Neuronal stem cell (in vitro differentiated cells): ENCODE data around the gene GNB2.
A peak's percentile ranks its signal among the peaks of the same experiment; 100 is the strongest.

Experiments used
- DNase-seq: peaks from one replicate; pipeline ENCODE4 v3.0.0-alpha.2; 2013; ENCODE audit warnings: low spot score
- H2AFZ ChIP-seq: one replicate; pipeline ENCODE4 v1.6.1; 2013; ENCODE audit warnings: mild to moderate bottlenecking, low read length, inconsistent platforms
- H2AK5ac ChIP-seq: 2 replicates; pipeline ENCODE4 v1.6.1; 2013; ENCODE audit warnings: low read depth, mild to moderate bottlenecking, inconsistent platforms, low read length, moderate library complexity, mixed read lengths
- H2BK120ac ChIP-seq: 2 replicates; pipeline ENCODE4 v1.6.1; 2013; ENCODE audit warnings: low read depth, mild to moderate bottlenecking, inconsistent platforms, low read length, moderate library complexity, mixed read lengths
- H2BK12ac ChIP-seq: one replicate; pipeline ENCODE4 v1.6.1; 2013; ENCODE audit warnings: low read length, inconsistent platforms
- H2BK15ac ChIP-seq: 2 replicates; pipeline ENCODE4 v1.6.1; 2013; ENCODE audit warnings: mild to moderate bottlenecking, low read length, inconsistent platforms, mixed read lengths
- H2BK5ac ChIP-seq: one replicate; pipeline ENCODE4 v1.6.1; 2013; ENCODE audit warnings: inconsistent platforms, mild to moderate bottlenecking, low read length, moderate library complexity
- H3K14ac ChIP-seq: one replicate; pipeline ENCODE4 v1.6.1; 2013; ENCODE audit warnings: low read length, inconsistent platforms
- H3K18ac ChIP-seq: 2 replicates; pipeline ENCODE4 v1.6.1; 2013; ENCODE audit warnings: low read length, inconsistent platforms
- H3K23ac ChIP-seq: 2 replicates; pipeline ENCODE4 v1.6.1; 2013; ENCODE audit warnings: low read depth, mild to moderate bottlenecking, mixed read lengths, low read length, inconsistent platforms; ENCODE audit not compliant: poor library complexity
- H3K27ac ChIP-seq: replicated peaks from 3 replicates; pipeline ENCODE4 v1.5.1; 2013; ENCODE audit warnings: low read length, inconsistent platforms
- H3K27me3 ChIP-seq, 3 experiments: 2 replicates each; pipeline ENCODE4 v1.6.1; 2013; ENCODE audit warnings: low read length in 3 of 3, mild to moderate bottlenecking in 2 of 3, inconsistent platforms in 1 of 3, low read depth in 1 of 3, mixed read lengths in 1 of 3, moderate library complexity in 1 of 3; ENCODE audit not compliant: control insufficient read depth in 3 of 3, insufficient read depth in 3 of 3
- H3K36me3 ChIP-seq, 2 donors: replicated peaks in 1 of 2; 2 replicates each; pipeline ENCODE4 v1.6.1; 2013; ENCODE audit warnings: low read length in 2 of 2; ENCODE audit not compliant: control insufficient read depth in 2 of 2, insufficient read depth in 2 of 2
- H3K4ac ChIP-seq: 2 replicates; pipeline ENCODE4 v1.6.1; 2013; ENCODE audit warnings: inconsistent platforms, mild to moderate bottlenecking, low read length, moderate library complexity
- H3K4me1 ChIP-seq, 2 donors: 1 replicate in 1 of 2; 2 replicates in 1 of 2; pipeline ENCODE4 v1.6.1; 2013; ENCODE audit warnings: low read length in 2 of 2, low read depth in 1 of 2; ENCODE audit not compliant: control insufficient read depth in 2 of 2, insufficient read depth in 1 of 2
- H3K4me2 ChIP-seq: one replicate; pipeline ENCODE4 v1.6.1; 2013; ENCODE audit warnings: mild to moderate bottlenecking, low read length, inconsistent platforms; ENCODE audit not compliant: insufficient read depth, poor library complexity, severe bottlenecking
- H3K4me3 ChIP-seq, 2 donors: 2 replicates each; pipeline ENCODE4 v1.5.1; 2013; ENCODE audit warnings: low read length in 2 of 2, mild to moderate bottlenecking in 2 of 2, inconsistent platforms in 1 of 2, moderate library complexity in 1 of 2
- H3K79me1 ChIP-seq: one replicate; pipeline ENCODE4 v1.6.1; 2013; ENCODE audit warnings: low read depth, mild to moderate bottlenecking, inconsistent platforms, low read length, moderate library complexity
- H3K9ac ChIP-seq: one replicate; pipeline ENCODE4 v1.6.1; 2013; ENCODE audit warnings: mild to moderate bottlenecking, low read depth, low read length, inconsistent platforms; ENCODE audit not compliant: poor library complexity
- H3K9me3 ChIP-seq, 2 donors: replicated peaks in 1 of 2; 2 replicates each; pipeline versions ENCODE3 to v1.6.1; 2013; ENCODE audit warnings: low read length in 2 of 2, mild to moderate bottlenecking in 2 of 2, inconsistent platforms in 1 of 2, low read depth in 1 of 2, mixed read lengths in 1 of 2, moderate library complexity in 1 of 2; ENCODE audit not compliant: control insufficient read depth in 2 of 2, insufficient read depth in 1 of 2
- H4K8ac ChIP-seq: one replicate; pipeline ENCODE4 v1.6.1; 2013; ENCODE audit warnings: low read depth, mild to moderate bottlenecking, inconsistent platforms, low read length, moderate library complexity
- H4K91ac ChIP-seq: one replicate; pipeline ENCODE4 v1.6.1; 2013; ENCODE audit warnings: low read length, low read depth, mild to moderate bottlenecking, inconsistent platforms; ENCODE audit not compliant: poor library complexity
- WGBS, 2 donors: extraction: QIAGEN DNeasy Blood & Tissue Kit; methylation state at CpG; one replicate each; pipeline ENCODE4 v1.1.7; 2013; ENCODE audit warnings: missing lambda C conversion rate in 2 of 2, mixed read lengths in 1 of 2; ENCODE audit not compliant: insufficient read length in 2 of 2, insufficient replicate concordance in 1 of 2; ENCODE audit errors: extremely low coverage in 2 of 2; 5-methylcytosine and 5-hydroxymethylcytosine counted together

Gene GNB2

DNA sequence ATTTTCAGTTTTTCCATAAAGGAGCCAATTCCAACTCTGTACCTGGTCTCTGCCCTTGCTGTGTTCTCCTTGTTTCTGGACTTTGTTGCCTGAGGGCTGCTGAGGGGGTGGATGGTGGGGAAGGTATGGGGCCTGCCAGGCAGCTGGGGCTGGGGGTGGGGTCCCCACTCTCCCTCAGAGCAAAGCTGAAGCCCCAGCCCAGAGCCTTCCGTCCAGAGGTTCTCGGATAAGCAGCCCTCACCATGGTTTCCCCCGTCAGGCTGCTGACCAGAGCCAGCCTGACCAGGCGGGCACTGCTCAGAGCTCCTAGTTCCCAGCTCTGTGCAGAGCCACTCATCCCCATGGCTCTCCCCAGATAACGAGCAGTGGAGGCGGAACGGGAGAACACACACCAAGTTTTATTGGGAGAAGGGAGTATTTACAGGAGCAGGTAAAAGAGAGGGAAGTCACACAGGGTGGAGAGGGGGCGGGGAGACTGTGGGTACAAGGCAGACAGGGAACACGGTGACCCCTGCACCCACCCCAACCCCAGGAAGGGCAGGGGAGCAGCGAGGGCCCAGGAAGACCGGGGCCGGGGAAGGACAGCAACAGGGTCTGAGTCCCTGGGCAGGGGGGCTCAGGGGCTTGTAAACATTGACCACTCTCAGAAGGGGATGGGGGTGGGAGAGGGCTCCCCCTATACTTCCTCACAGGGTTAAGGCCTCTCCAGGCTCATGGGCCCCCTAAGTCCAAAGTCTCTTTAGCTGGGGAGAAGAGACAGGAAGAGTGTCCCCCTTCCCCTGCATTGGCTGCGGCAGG is 5.8 kb downstream of the GNB2 start:
- peaks cover 3 to 4% of the 10 kb centered on the region in 2 donors for H3K4me1 ChIP-seq
- H3K9me3 ChIP-seq: peaks cover 0 to 1% of the 10 kb centered on the region in 2 donors
- peak overlapping the region; percentile 68 for H3K23ac ChIP-seq
- WGBS, 2 donors: no CpG with 5 or more reads among the region's 13 CpGs
- no peak overlapping the region for H2BK12ac ChIP-seq
- H3K27ac ChIP-seq: peak overlapping the region; percentile 29
- H3K14ac ChIP-seq: no peak overlapping the region
- no peak overlapping the region for H2AK5ac ChIP-seq
- no peak overlapping the region for H3K18ac ChIP-seq
- no peak for DNase-seq
- H3K4ac ChIP-seq: no peak overlapping the region
- H2BK5ac ChIP-seq: no peak overlapping the region
- H3K4me2 ChIP-seq: no peak overlapping the region
- H2AFZ ChIP-seq: no peak overlapping the region
- H2BK15ac ChIP-seq: no peak overlapping the region
- H4K8ac ChIP-seq: no peak overlapping the region
- H3K4me3 ChIP-seq: no peak overlapping the region
- no peaks in the 10 kb centered on the region for H3K27me3 ChIP-seq
- no peak overlapping the region for H4K91ac ChIP-seq
- peaks cover 28% of the 10 kb centered on the region for H3K79me1 ChIP-seq
- H3K36me3 ChIP-seq: peaks cover 49 to 80% of the 10 kb centered on the region in 2 donors
- no peak overlapping the region for H3K9ac ChIP-seq
- H2BK120ac ChIP-seq: no peak overlapping the region

- Histone ChIP-seq H4K91ac (no peak overlapping the region), H2BK12ac (no peak overlapping the region), H3K79me1 (peaks cover 25% of the 10 kb centered on the region), H2AFZ (no peak overlapping the region), H2BK5ac (no peak overlapping the region), H3K4me1 (peaks cover 3 to 4% of the 10 kb centered on the region in 2 donors), H3K23ac (peak overlapping the region; percentile 91), H3K14ac (no peak overlapping the region), H3K4ac (no peak overlapping the region), H4K8ac (no peak overlapping the region), H3K4me3 (no peak overlapping the region), H3K4me2 (no peak overlapping the region), H3K18ac (no peak overlapping the region), H3K9me3 (peaks cover 0 to 1% of the 10 kb centered on the region in 2 donors), H3K27ac (no peak overlapping the region), H3K36me3 (peaks cover 56 to 88% of the 10 kb centered on the region in 2 donors), H2BK120ac (no peak overlapping the region), H3K9ac (peak overlapping the region; percentile 15), H2BK15ac (no peak overlapping the region), H2AK5ac (no peak overlapping the region), H3K27me3 (no peaks in the 10 kb centered on the region)
- WGBS, 2 donors: no CpG with 5 or more reads among the region's 13 CpGs
- DNase-seq: no peak
Observed at GRCh38 chr7:100679927-100680575, 6.5 kb downstream of the GNB2 start.

DNA sequence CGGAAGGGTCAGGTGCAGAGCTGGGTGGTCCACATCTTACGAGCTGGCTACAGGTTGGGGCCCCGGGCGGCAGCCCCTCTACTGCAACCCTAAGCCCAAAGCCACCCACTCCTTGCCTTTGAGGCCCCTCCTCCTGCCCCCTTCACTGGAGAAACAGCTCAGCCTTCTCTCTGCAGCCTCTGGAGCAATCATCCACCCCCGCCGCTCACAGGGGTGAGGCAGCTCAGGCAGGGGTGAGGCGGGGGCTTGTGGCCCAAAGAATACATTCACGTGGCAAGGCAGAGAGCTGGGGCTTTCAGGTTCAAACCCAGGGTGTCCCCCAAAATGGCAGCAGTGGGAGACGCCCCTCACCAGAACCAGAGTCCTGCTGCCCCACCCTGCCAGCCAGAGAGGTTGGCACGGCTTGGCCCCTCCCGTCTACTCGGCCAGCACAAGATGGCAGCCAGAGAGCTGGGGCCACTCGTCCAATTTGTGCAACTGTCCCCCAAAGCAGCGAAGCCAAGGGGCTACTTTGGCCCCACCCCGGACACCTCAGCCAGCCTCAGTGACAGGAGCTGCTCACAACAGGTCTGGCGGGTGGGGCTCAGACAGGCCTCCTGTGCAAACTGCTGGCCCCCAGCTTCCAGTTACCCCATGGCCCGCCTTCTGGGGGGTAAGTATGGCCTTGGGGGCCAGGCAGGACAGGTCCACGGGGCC is 7.2 kb downstream of the GNB2 start:
- peak overlapping the region; percentile 15 for H3K9ac ChIP-seq
- H2BK120ac ChIP-seq: no peak overlapping the region
- DNase-seq: no peak
- peaks cover 3 to 4% of the 10 kb centered on the region in 2 donors for H3K4me1 ChIP-seq
- H2AK5ac ChIP-seq: no peak overlapping the region
- peaks cover 63 to 94% of the 10 kb centered on the region in 2 donors for H3K36me3 ChIP-seq
- H3K18ac ChIP-seq: peak overlapping the region; percentile 11
- H2BK15ac ChIP-seq: no peak overlapping the region
- H3K4me3 ChIP-seq: no peak overlapping the region
- H3K23ac ChIP-seq: peak overlapping the region; percentile 91
- H3K9me3 ChIP-seq: peaks cover 0 to 1% of the 10 kb centered on the region in 2 donors
- H3K27ac ChIP-seq: no peak overlapping the region
- no peak overlapping the region for H2BK12ac ChIP-seq
- no peak overlapping the region for H2AFZ ChIP-seq
- WGBS, 2 donors: no CpG with 5 or more reads among the region's 18 CpGs
- no peak overlapping the region for H3K4ac ChIP-seq
- H3K14ac ChIP-seq: no peak overlapping the region
- H4K8ac ChIP-seq: no peak overlapping the region
- H2BK5ac ChIP-seq: no peak overlapping the region
- no peak overlapping the region for H3K4me2 ChIP-seq
- H4K91ac ChIP-seq: no peak overlapping the region
- H3K27me3 ChIP-seq: no peaks in the 10 kb centered on the region
- peaks cover 24% of the 10 kb centered on the region for H3K79me1 ChIP-seq
